Fibroblast of the conjunctiva (primary cell): ENCODE results near the gene FFAR1.
"Not testable (repeated sequence)": the region's sequence is repeated elsewhere in the genome, so short reads cannot be mapped to it uniquely, and the experiment has no call there.

Source experiments
- DNase-seq: peaks from one replicate; pipeline ENCODE4 v3.0.0-alpha.2; 2010; ENCODE audit warnings: low read depth

Gene FFAR1

GRCh38 chr19:35362261-35363000, 14.7 kb downstream of the FFAR1 start:
- DNase-seq: no peak

- no peak for DNase-seq
These were observed 15.4 kb downstream of the FFAR1 start for GRCh38 chr19:35363001-35363590.

GRCh38 chr19:35363711-35364425, 16.2 kb downstream of the FFAR1 start:
- no peak for DNase-seq

GRCh38 chr19:35365303-35365702, 17.6 kb downstream of the FFAR1 start:
- no peak for DNase-seq

GRCh38 chr19:35368378-35368777, 20.7 kb downstream of the FFAR1 start:
- DNase-seq: no peak

GRCh38 chr19:35369522-35369921, 21.8 kb downstream of the FFAR1 start:
- DNase-seq: no peak

GRCh38 chr19:35370722-35371121, 23.0 kb downstream of the FFAR1 start, which contains the start of gene GPR42:
GPR42 (plus strand) TSS chr19:35371068; CDS start chr19:35371360, 292 bp downstream.
- no peak for DNase-seq

- no peak for DNase-seq
These were observed 25.8 kb downstream of the FFAR1 start for GRCh38 chr19:35373492-35373891.

GRCh38 chr19:35374031-35374430, 26.3 kb downstream of the FFAR1 start:
- DNase-seq: not testable (repeated sequence)

- DNase-seq: no peak
These were observed 28.0 kb downstream of the FFAR1 start for GRCh38 chr19:35375505-35376307.

- DNase-seq: no peak
These were observed 30.0 kb downstream of the FFAR1 start for GRCh38 chr19:35377656-35378055.

- DNase-seq: no peak
These were observed 30.7 kb downstream of the FFAR1 start for GRCh38 chr19:35378356-35378755.

GRCh38 chr19:35379545-35379944, 31.8 kb downstream of the FFAR1 start:
- not testable (repeated sequence) for DNase-seq

- no peak for DNase-seq
These were observed 32.3 kb downstream of the FFAR1 start for GRCh38 chr19:35379992-35380391.

- DNase-seq: no peak
These were observed 32.9 kb downstream of the FFAR1 start for GRCh38 chr19:35380450-35381124.

- no peak for DNase-seq
These were observed 33.6 kb downstream of the FFAR1 start for GRCh38 chr19:35381318-35381717.

GRCh38 chr19:35381926-35382325, 34.2 kb downstream of the FFAR1 start:
- no peak for DNase-seq

- no peak for DNase-seq
These were observed 35.8 kb downstream of the FFAR1 start for GRCh38 chr19:35383536-35383935.

GRCh38 chr19:35388277-35389054, 40.8 kb downstream of the FFAR1 start:
- no peak for DNase-seq

- DNase-seq: no peak
These were observed 41.6 kb downstream of the FFAR1 start for GRCh38 chr19:35389192-35389861.
